Coronary artery (tissue), 2 donors: Measurements from ENCODE around the gene LGR4.
"Not testable (repeated sequence)": the region's sequence is repeated elsewhere in the genome, so short reads cannot be mapped to it uniquely, and the experiment has no call there.

Experiments used
- DNase-seq: peaks from one replicate; pipeline ENCODE4 v3.0.0-alpha.2; 2017; ENCODE audit warnings: low spot score
- H3K27ac ChIP-seq, 2 donors: fragments of 200-600 bp; sonication (generic); one replicate each; pipeline ENCODE4 v1.5.1; 2016 to 2019
- H3K4me3 ChIP-seq: fragments of 200-600 bp; sonication (generic); 2 replicates; pipeline ENCODE4 v1.5.1; 2016; ENCODE audit warnings: mild to moderate bottlenecking, moderate library complexity
- CTCF ChIP-seq: fragments of 200-600 bp; sonication (generic); IDR thresholded peaks from one replicate; pipeline ENCODE4 v1.5.1; 2019; ENCODE audit warnings: antibody characterized with exemption

Gene LGR4

GRCh38 chr11:27458182-27458581 is 14.4 kb downstream of the LGR4 start:
- Histone ChIP-seq H3K4me3 (no peak overlapping the region), H3K27ac (no peak overlapping the region)
- no peak for DNase-seq
- no peak for TF ChIP-seq CTCF

GRCh38 chr11:27456795-27457329 is 15.7 kb downstream of the LGR4 start:
- no peak overlapping the region for H3K27ac ChIP-seq
- H3K4me3 ChIP-seq = no peak overlapping the region
- DNase-seq = no peak
- TF ChIP-seq CTCF = no peak

GRCh38 chr11:27456140-27456794 is 16.3 kb downstream of the LGR4 start:
- Histone ChIP-seq H3K4me3 (no peak overlapping the region), H3K27ac (no peak overlapping the region)
- TF ChIP-seq CTCF = no peak
- no peak for DNase-seq

GRCh38 chr11:27455667-27456066 is 16.9 kb downstream of the LGR4 start:
- Histone ChIP-seq H3K27ac (no peak overlapping the region), H3K4me3 (no peak overlapping the region)
- no peak for DNase-seq
- no peak for TF ChIP-seq CTCF

GRCh38 chr11:27453701-27454100 is 18.9 kb downstream of the LGR4 start:
- DNase-seq = no peak
- TF ChIP-seq CTCF = no peak
- Histone ChIP-seq H3K27ac (no peak overlapping the region), H3K4me3 (no peak overlapping the region)

GRCh38 chr11:27452147-27452546 is 20.4 kb downstream of the LGR4 start:
- Histone ChIP-seq H3K27ac (peak overlapping the region in 1 of 2 donors; percentile 36), H3K4me3 (no peak overlapping the region)
- DNase-seq = no peak
- TF ChIP-seq CTCF = no peak

GRCh38 chr11:27451244-27451965 is 21.2 kb downstream of the LGR4 start:
- H3K27ac ChIP-seq = peak overlapping the region in 1 of 2 donors; percentile 36
- TF ChIP-seq CTCF = no peak
- no peak for DNase-seq

GRCh38 chr11:27448184-27448540 is 24.4 kb downstream of the LGR4 start:
- DNase-seq, H3K27ac ChIP-seq, H3K4me3 ChIP-seq: not testable (repeated sequence)

More at GRCh38 chr11:27451244-27451965, 21.2 kb downstream of the LGR4 start:
- H3K4me3 ChIP-seq = no peak overlapping the region
